ENCODE measurements around the gene PEG3. TPM values are rescaled to one million over a fixed set of nuclear protein-coding genes. Genes with fewer than 3 reads are reported as not detected.

The PEG3 gene
- total and polyA plus RNA-seq, 2 of the 13 experiments (the other 11 are each of a cell fraction or from before 2014, with no cell fraction given) = 217 to 394 TPM

- TF ChIP-seq ZNF782 (CRISPR knock-in tag; IDR thresholded peaks at IDR 0.05; ENCODE audit: borderline replicate concordance) (no peak; the same call in 1 of the 2 replicates), TGIF2 (CRISPR knock-in tag; IDR thresholded peaks at IDR 0.05) (no peak), MXD1 (CRISPR knock-in tag; IDR thresholded peaks at IDR 0.05) (peak; percentile 69; the same call in 1 of the 2 replicates), ZNF512B (CRISPR knock-in tag; IDR thresholded peaks at IDR 0.05; ENCODE audit: borderline replicate concordance) (no peak), CSRNP2 (CRISPR knock-in tag; conservative IDR thresholded peaks at IDR 0.05; ENCODE audit: low read depth) (no peak), ZNF468 (CRISPR knock-in tag; IDR thresholded peaks at IDR 0.05) (no peak), ZBTB21 (CRISPR knock-in tag; IDR thresholded peaks at IDR 0.05) (no peak), ZNF556 (CRISPR knock-in tag; IDR thresholded peaks at IDR 0.05; ENCODE audit: borderline replicate concordance) (no peak), JUND (CRISPR knock-in tag; IDR thresholded peaks at IDR 0.05) (0 out of 2 replicates have a peak, but pooled peaks have one; percentile 10), ZNF318 (CRISPR knock-in tag; IDR thresholded peaks at IDR 0.05) (no peak), THAP11 (CRISPR knock-in tag; IDR thresholded peaks at IDR 0.05) (no peak), CHCHD3 (CRISPR knock-in tag; IDR thresholded peaks at IDR 0.05) (0 out of 2 replicates have a peak, but pooled peaks have one; percentile 17), FOXM1 (CRISPR knock-in tag; IDR thresholded peaks at IDR 0.05) (no peak), ZNF720 (CRISPR knock-in tag; IDR thresholded peaks at IDR 0.05) (no peak), CBX1 (IDR thresholded peaks at IDR 0.05; ENCODE audit: low read depth) (no peak), ETV6 (CRISPR knock-in tag; conservative IDR thresholded peaks at IDR 0.05) (no peak; the same call in 1 of the 2 replicates), YEATS2 (CRISPR knock-in tag; IDR thresholded peaks at IDR 0.05; ENCODE audit: borderline replicate concordance) (no peak)
These were observed at the start of gene PEG3, which contains the start of gene ZIM2 (continued) for GRCh38 chr19:56840451-56841192.

Data from HepG2 (cell line).